Adrenal gland (tissue), 12 donors: ENCODE data around the gene FAM50B. TPM values are rescaled to one million over a fixed set of nuclear protein-coding genes. Genes with fewer than 3 reads are reported as not detected.

ENCODE experiments used
- DNase-seq, 7 donors: peaks; one replicate each; pipeline ENCODE4 v3.0.0-alpha.2; 2019 to 2020
- H3K27ac ChIP-seq, 5 donors: fragments of 200-600 bp; sonication (generic) in 4 of 5; 1 replicate in 3 of 5; 2 replicates in 2 of 5; pipeline versions ENCODE4 v1.5.1 to v1.8.0; 2016 to 2020; ENCODE audit warnings: mild to moderate bottlenecking in 1 of 5
- H3K27me3 ChIP-seq: fragments of 200-600 bp; 2 replicates; pipeline ENCODE4 v1.8.0; 2021
- H3K36me3 ChIP-seq, 2 donors: fragments of 200-600 bp; replicated peaks in 1 of 2; 1 replicate in 1 of 2; 2 replicates in 1 of 2; pipeline versions ENCODE4 v1.5.1 to v1.8.0; 2018 to 2022
- H3K4me1 ChIP-seq, 2 donors: fragments of 200-600 bp; replicated peaks in 1 of 2; 1 replicate in 1 of 2; 2 replicates in 1 of 2; pipeline versions ENCODE4 v1.5.1 to v1.8.0; 2018 to 2021
- H3K4me3 ChIP-seq, 4 donors: fragments of 200-600 bp; sonication (generic) in 3 of 4; one replicate each; pipeline ENCODE4 v1.5.1; 2016 to 2018
- H3K9me3 ChIP-seq, 3 donors: fragments of 200-600 bp; sonication (generic) in 1 of 3; replicated peaks in 1 of 3; 1 replicate in 2 of 3; 2 replicates in 1 of 3; pipeline versions ENCODE4 v1.5.1 to v1.8.0; 2016 to 2021
- CTCF ChIP-seq, 6 experiments: fragments of 450-650 bp in 4 of 6; fragments of 200-600 bp in 2 of 6; sonication (generic) in 1 of 6; IDR thresholded peaks; 1 replicate in 5 of 6; 2 replicates in 1 of 6; pipeline versions ENCODE4 v1.5.1 to v1.8.0; 2016 to 2021; ENCODE audit warnings: antibody characterized with exemption in 6 of 6, mild to moderate bottlenecking in 2 of 6, moderate library complexity in 1 of 6
- POLR2A ChIP-seq, 2 donors: fragments of 450-650 bp; IDR thresholded peaks; one replicate each; pipeline ENCODE4 v1.6.1; 2017; ENCODE audit warnings: antibody characterized with exemption in 2 of 2, mild to moderate bottlenecking in 2 of 2, moderate library complexity in 1 of 2
- WGBS, 4 donors: extraction: QIAGEN DNeasy Blood & Tissue Kit in 2 of 4; methylation state at CpG; one replicate each; pipeline versions ENCODE4 v1.1.5 to v1.1.7; 2013 to 2017; 5-methylcytosine and 5-hydroxymethylcytosine counted together
- intact Hi-C, 2 donors: fragments of 100-400 bp; cut with DNase I; formaldehyde crosslinking; loops; one replicate each; pipeline versions ENCODE4 v1.14.1 to v1.15.0; 2022 to 2023
- polyA plus RNA-seq, 3 donors: library from polyadenylated mRNA; stranded (reverse); fragments of 200-250 nt in 2 of 3; fragments of 350-450 nt in 1 of 3; fragmentation: Illumina TruSeq in 1 of 3; extraction: RNeasy Lipid Tissue Mini Kit (QIAGEN cat#74804) in 1 of 3; gene quantifications; one replicate each; pipeline ENCODE4 v1.2.3, GENCODE V29; 2013 to 2014
- total RNA-seq, 9 donors: library from RNA; depleted of rRNA in 4 of 9; stranded (reverse); fragments of >200 nt in 4 of 9; fragments of 120-200 nt in 1 of 9; fragmentation: NEBNext Ultra II Directional in 1 of 9; extraction: Animal tissue kit (Norgen Biotek cat#: 25700) in 1 of 9; gene quantifications; one replicate each; pipeline versions ENCODE4 v1.1.0 to v1.2.4, GENCODE V29; 2013 to 2023
- donor health status: healthy with polysubstance abuse.
- donor health status: Bipolar disorder and iron deficiency.
- donor health status: DM: yes; HTN: yes; CAD: no.
- donor health status: DM: no; HTN: no; CAD: no.
- donor health status: DM: no; HTN: no; CAD: no.
- donor health status: DM: yes; HTN: yes; CAD: no.

The FAM50B gene
- total and polyA plus RNA-seq, 12 donors, result 5.9 to 119 (median 14.2) TPM

GRCh38 chr6:3835055-3835731 lies 14.0 kb upstream of the FAM50B start:
- Histone ChIP-seq H3K9me3 (no peaks in the 10 kb centered on the region), H3K27me3 (no peaks in the 10 kb centered on the region), H3K4me1 (no peaks in the 10 kb centered on the region), H3K4me3 (no peak overlapping the region), H3K36me3 (no peaks in the 10 kb centered on the region), H3K27ac (peak overlapping the region in 2 of 5 donors; percentile 17 to 58)
- TF ChIP-seq CTCF (IDR thresholded peaks at IDR 0.05) (no peak), POLR2A (IDR thresholded peaks at IDR 0.05) (no peak)
- WGBS, 4 donors, result 79 to 87% (median 83%) methylated on average over 5 of the region's 5 CpGs
- intact Hi-C loops, result no loop called here
- DNase-seq, result peak in 5 of 7 donors; percentile 17 to 62 (median 43)

- no peak overlapping the region for H3K4me3 ChIP-seq
- 86 to 94% (median 88%) methylated on average over 5 of the region's 5 CpGs for WGBS, 4 donors
- H3K27ac ChIP-seq, result peak overlapping the region in 2 of 5 donors; percentile 17 to 51
- intact Hi-C loops, result no loop called here
- no peaks in the 10 kb centered on the region for H3K36me3 ChIP-seq
- no peaks in the 10 kb centered on the region for H3K4me1 ChIP-seq
- TF ChIP-seq CTCF (IDR thresholded peaks at IDR 0.05) (no peak), POLR2A (IDR thresholded peaks at IDR 0.05) (no peak)
- no peak for DNase-seq
- H3K9me3 ChIP-seq, result no peaks in the 10 kb centered on the region
- H3K27me3 ChIP-seq, result no peaks in the 10 kb centered on the region
These were observed 13.4 kb upstream of the FAM50B start for GRCh38 chr6:3835785-3836184.

GRCh38 chr6:3836566-3836965 lies 12.6 kb upstream of the FAM50B start:
- Histone ChIP-seq H3K4me1 (no peaks in the 10 kb centered on the region), H3K9me3 (no peaks in the 10 kb centered on the region), H3K36me3 (no peaks in the 10 kb centered on the region), H3K4me3 (no peak overlapping the region), H3K27me3 (no peaks in the 10 kb centered on the region), H3K27ac (no peak overlapping the region)
- no peak for DNase-seq
- intact Hi-C loops, result no loop called here
- WGBS, 4 donors, result 74 to 94% (median 84%) methylated on average over 3 of the region's 3 CpGs
- TF ChIP-seq POLR2A (IDR thresholded peaks at IDR 0.05) (no peak), CTCF (IDR thresholded peaks at IDR 0.05) (no peak)

- TF ChIP-seq CTCF (IDR thresholded peaks at IDR 0.05) (no peak), POLR2A (IDR thresholded peaks at IDR 0.05) (no peak)
- Histone ChIP-seq H3K27me3 (no peaks in the 10 kb centered on the region), H3K9me3 (no peaks in the 10 kb centered on the region), H3K27ac (no peak overlapping the region), H3K36me3 (no peaks in the 10 kb centered on the region), H3K4me1 (no peaks in the 10 kb centered on the region), H3K4me3 (no peak overlapping the region)
- no peak for DNase-seq
- intact Hi-C loops, result no loop called here
- WGBS, 4 donors, result 85 to 93% (median 87%) methylated on average over 1 of the region's 1 CpG
These were observed 11.4 kb upstream of the FAM50B start for GRCh38 chr6:3837781-3838180.
